Measurements from ENCODE around the gene VAPB. TPM values are rescaled to one million over a fixed set of nuclear protein-coding genes. Genes with fewer than 3 reads are reported as not detected.

VAPB gene
- total and polyA plus RNA-seq, 7 donors = 23.4 to 47.6 (median 36.9) TPM

GRCh38 chr20:58342104-58342945 is 46.7 kb upstream of the VAPB start:
- H3K4me3 ChIP-seq = no peak overlapping the region
- no peaks in the 10 kb centered on the region for H3K9me3 ChIP-seq
- TF ChIP-seq POLR2AphosphoS5 (IDR thresholded peaks at IDR 0.05) = no peak
- TF ChIP-seq POLR2A (IDR thresholded peaks at IDR 0.05) = no peak
- no peak for TF ChIP-seq CTCF (IDR thresholded peaks at IDR 0.05)
- no peak for TF ChIP-seq EP300 (IDR thresholded peaks at IDR 0.05)
- peaks cover 0 to 9% (median 0%) of the 10 kb centered on the region in 4 donors for H3K4me1 ChIP-seq
- WGBS, 2 donors = 97 to 98% methylated on average over 3 of the region's 3 CpGs
- no peak for DNase-seq
- no peaks in the 10 kb centered on the region for H3K27me3 ChIP-seq
- H3K36me3 ChIP-seq = peaks cover 0 to 24% (median 13%) of the 10 kb centered on the region in 4 donors
- intact Hi-C loops (cut with DNase I) = no loop called here
- H3K27ac ChIP-seq = no peak overlapping the region

GRCh38 chr20:58344741-58345140 is 44.3 kb upstream of the VAPB start:
- H3K36me3 ChIP-seq = peaks cover 0 to 26% (median 13%) of the 10 kb centered on the region in 4 donors
- DNase-seq = no peak

GRCh38 chr20:58349570-58349969 is 39.5 kb upstream of the VAPB start:
- H3K9me3 ChIP-seq = no peaks in the 10 kb centered on the region
- DNase-seq = no peak
- H3K27me3 ChIP-seq = no peaks in the 10 kb centered on the region
- whole genome bisulfite sequencing, 2 donors = 89 to 98% methylated on average over 3 of the region's 3 CpGs
- peaks cover 0 to 44% (median 15%) of the 10 kb centered on the region in 4 donors for H3K36me3 ChIP-seq
- no peak overlapping the region for H3K27ac ChIP-seq
- H3K4me1 ChIP-seq = no peaks in the 10 kb centered on the region
- H3K4me3 ChIP-seq = no peak overlapping the region
- TF ChIP-seq CTCF (IDR thresholded peaks at IDR 0.05) = no peak
- no peak for TF ChIP-seq EP300 (IDR thresholded peaks at IDR 0.05)
- no peak for TF ChIP-seq POLR2A (IDR thresholded peaks at IDR 0.05)
- TF ChIP-seq POLR2AphosphoS5 (IDR thresholded peaks at IDR 0.05) = no peak
- intact Hi-C loops (cut with DNase I) = no loop called here

More at GRCh38 chr20:58344741-58345140, 44.3 kb upstream of the VAPB start:
- intact Hi-C loops (cut with DNase I) = no loop called here
- no peaks in the 10 kb centered on the region for H3K9me3 ChIP-seq
- TF ChIP-seq CTCF (IDR thresholded peaks at IDR 0.05) (no peak), POLR2AphosphoS5 (IDR thresholded peaks at IDR 0.05) (no peak), EP300 (IDR thresholded peaks at IDR 0.05) (no peak), POLR2A (IDR thresholded peaks at IDR 0.05) (no peak)
- H3K27me3 ChIP-seq = no peaks in the 10 kb centered on the region
- H3K4me3 ChIP-seq = no peak overlapping the region
- 95 to 97% methylated on average over 4 of the region's 4 CpGs for WGBS, 2 donors
- H3K4me1 ChIP-seq = peaks cover 0 to 9% (median 0%) of the 10 kb centered on the region in 4 donors
- no peak overlapping the region for H3K27ac ChIP-seq

- peaks cover 0 to 45% (median 8%) of the 10 kb centered on the region in 4 donors for H3K36me3 ChIP-seq
- no peak overlapping the region for H3K27ac ChIP-seq
- H3K27me3 ChIP-seq = no peaks in the 10 kb centered on the region
- WGBS, 2 donors = 90 to 92% methylated on average over 2 of the region's 2 CpGs
- H3K4me3 ChIP-seq = no peak overlapping the region
- DNase-seq = no peak
- H3K9me3 ChIP-seq = no peaks in the 10 kb centered on the region
- intact Hi-C loops (cut with DNase I) = no loop called here
- TF ChIP-seq POLR2AphosphoS5 (IDR thresholded peaks at IDR 0.05) (no peak), POLR2A (IDR thresholded peaks at IDR 0.05) (no peak), EP300 (IDR thresholded peaks at IDR 0.05) (no peak), CTCF (IDR thresholded peaks at IDR 0.05) (no peak)
- H3K4me1 ChIP-seq = no peaks in the 10 kb centered on the region
Observed at GRCh38 chr20:58352468-58352867, 36.6 kb upstream of the VAPB start.
